ENCODE data around the gene KLHL12. TPM values are rescaled to one million over a fixed set of nuclear protein-coding genes. Genes with fewer than 3 reads are reported as not detected.
"Not testable (repeated sequence)": the region's sequence is repeated elsewhere in the genome, so short reads cannot be mapped to it uniquely, and the experiment has no call there.

Gene KLHL12
- total RNA-seq, 2 donors from 2014 or later = 28.7 to 29.6 TPM

DNA sequence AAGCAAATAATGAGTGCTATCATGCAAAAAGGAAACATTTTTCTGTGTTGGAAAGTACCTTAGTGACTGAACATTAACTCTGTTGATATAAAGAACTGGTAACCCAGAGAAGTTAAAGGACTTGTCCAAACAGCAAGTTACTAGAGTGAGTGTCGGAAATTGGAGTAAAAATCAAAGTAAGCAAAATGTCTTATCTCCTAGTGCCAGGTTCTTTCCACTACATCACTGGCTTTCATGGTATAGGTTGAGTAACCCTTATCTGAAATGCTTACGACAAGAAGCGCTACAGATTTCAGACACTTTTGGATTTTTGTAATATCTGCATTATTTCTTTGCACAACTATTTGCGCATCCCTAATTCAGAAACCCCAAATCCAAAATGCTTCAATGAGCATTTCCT, 21.7 kb downstream of the KLHL12 start:
- H3K27me3 ChIP-seq = no peaks in the 10 kb centered on the region
- no peaks in the 10 kb centered on the region for H3K4me1 ChIP-seq
- H3K36me3 ChIP-seq = no peaks in the 10 kb centered on the region
- H3K9me3 ChIP-seq = no peaks in the 10 kb centered on the region
- no peak overlapping the region for H3K9ac ChIP-seq (ENCODE audit: low read depth in 2 of 2, low read length in 2 of 2)
- no peak overlapping the region for H3K27ac ChIP-seq
- TF ChIP-seq, protein P1, sequence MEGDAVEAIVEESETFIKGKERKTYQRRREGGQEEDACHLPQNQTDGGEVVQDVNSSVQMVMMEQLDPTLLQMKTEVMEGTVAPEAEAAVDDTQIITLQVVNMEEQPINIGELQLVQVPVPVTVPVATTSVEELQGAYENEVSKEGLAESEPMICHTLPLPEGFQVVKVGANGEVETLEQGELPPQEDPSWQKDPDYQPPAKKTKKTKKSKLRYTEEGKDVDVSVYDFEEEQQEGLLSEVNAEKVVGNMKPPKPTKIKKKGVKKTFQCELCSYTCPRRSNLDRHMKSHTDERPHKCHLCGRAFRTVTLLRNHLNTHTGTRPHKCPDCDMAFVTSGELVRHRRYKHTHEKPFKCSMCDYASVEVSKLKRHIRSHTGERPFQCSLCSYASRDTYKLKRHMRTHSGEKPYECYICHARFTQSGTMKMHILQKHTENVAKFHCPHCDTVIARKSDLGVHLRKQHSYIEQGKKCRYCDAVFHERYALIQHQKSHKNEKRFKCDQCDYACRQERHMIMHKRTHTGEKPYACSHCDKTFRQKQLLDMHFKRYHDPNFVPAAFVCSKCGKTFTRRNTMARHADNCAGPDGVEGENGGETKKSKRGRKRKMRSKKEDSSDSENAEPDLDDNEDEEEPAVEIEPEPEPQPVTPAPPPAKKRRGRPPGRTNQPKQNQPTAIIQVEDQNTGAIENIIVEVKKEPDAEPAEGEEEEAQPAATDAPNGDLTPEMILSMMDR (IDR thresholded peaks at IDR 0.05) = no peak
- DNase-seq = no peak
- H3K4me3 ChIP-seq = no peak overlapping the region
- intact Hi-C loops (cut with DNase I) = no loop called here

DNA sequence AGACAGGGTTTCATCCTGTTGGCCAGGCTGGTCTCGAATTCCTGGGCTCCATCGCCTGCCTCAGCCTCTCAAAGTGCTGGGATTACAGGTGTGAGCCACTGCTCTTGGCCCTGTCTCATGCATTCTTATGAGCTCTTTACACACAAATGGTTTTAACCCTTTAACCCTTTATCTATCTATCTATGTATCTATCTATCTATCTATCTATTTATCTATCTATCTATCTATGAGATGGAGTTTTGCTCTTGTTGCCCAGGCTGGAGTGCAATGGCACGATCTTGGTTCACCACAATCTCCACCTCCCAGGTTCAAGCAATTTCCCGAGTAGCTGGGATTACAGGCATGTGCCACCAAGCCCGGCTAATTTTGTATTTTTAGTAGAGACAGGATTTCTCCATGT, 23.2 kb downstream of the KLHL12 start:
- H3K4me1 ChIP-seq; H3K9me3 ChIP-seq; H3K4me3 ChIP-seq; H3K9ac ChIP-seq (ENCODE audit: low read depth in 2 of 2, low read length in 2 of 2); H3K27me3 ChIP-seq; DNase-seq; intact Hi-C loops (cut with DNase I); H3K27ac ChIP-seq; H3K36me3 ChIP-seq: not testable (repeated sequence)

DNA sequence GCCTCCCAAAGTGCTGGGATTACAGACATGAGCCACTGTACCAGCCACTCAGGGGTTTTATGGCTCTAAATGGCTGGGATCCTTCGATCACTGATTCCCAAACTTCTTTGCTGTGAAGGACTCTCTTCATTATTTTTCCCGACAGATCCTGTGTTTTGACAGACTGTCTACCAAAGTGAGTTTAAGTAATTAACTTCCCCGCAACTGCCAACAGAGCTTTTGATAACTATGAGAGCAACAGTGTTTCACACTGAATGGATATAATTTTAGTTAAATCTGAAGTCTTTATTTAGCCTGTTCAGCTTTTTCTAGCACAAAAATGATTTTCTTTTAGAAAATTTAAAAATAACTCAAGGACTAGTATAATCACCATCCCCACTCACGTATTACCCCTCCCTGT, 25.5 kb downstream of the KLHL12 start:
- no peaks in the 10 kb centered on the region for H3K36me3 ChIP-seq
- no peak overlapping the region for H3K27ac ChIP-seq
- no peaks in the 10 kb centered on the region for H3K27me3 ChIP-seq
- no peaks in the 10 kb centered on the region for H3K9me3 ChIP-seq
- TF ChIP-seq, protein P1 (IDR thresholded peaks at IDR 0.05) = no peak
- intact Hi-C loops (cut with DNase I) = no loop called here
- no peak for DNase-seq
- no peak overlapping the region for H3K4me3 ChIP-seq
- no peaks in the 10 kb centered on the region for H3K4me1 ChIP-seq
- no peak overlapping the region for H3K9ac ChIP-seq (ENCODE audit: low read depth in 2 of 2, low read length in 2 of 2)

DNA sequence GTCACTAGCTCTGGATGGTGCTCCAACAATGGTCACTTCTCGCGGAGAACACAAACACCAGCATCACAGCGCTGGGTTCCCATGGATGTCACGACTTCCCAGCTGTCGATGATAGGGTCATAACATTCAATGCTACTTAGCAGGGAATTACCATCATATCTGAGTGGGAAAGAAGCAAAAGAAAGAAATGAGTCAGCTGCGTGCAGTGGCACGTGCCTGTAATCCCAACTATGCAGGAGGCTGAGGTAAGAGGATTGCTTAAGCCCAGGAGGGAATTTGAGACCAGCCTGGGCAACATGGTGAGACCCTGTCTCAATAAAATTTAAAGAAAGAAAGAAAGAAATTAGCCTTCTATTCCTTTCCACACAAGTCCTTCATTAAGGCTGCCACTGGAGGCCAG, 34.5 kb downstream of the KLHL12 start:
- intact Hi-C loops (cut with DNase I) = no loop called here
- no peaks in the 10 kb centered on the region for H3K9me3 ChIP-seq
- H3K27ac ChIP-seq = no peak overlapping the region
- H3K36me3 ChIP-seq = peaks cover 6% of the 10 kb centered on the region
- TF ChIP-seq, protein P1 (IDR thresholded peaks at IDR 0.05) = no peak
- no peak for DNase-seq
- H3K9ac ChIP-seq (ENCODE audit: low read depth in 2 of 2, low read length in 2 of 2) = no peak overlapping the region
- no peaks in the 10 kb centered on the region for H3K4me1 ChIP-seq
- H3K4me3 ChIP-seq = no peak overlapping the region
- H3K27me3 ChIP-seq = no peaks in the 10 kb centered on the region

DNA sequence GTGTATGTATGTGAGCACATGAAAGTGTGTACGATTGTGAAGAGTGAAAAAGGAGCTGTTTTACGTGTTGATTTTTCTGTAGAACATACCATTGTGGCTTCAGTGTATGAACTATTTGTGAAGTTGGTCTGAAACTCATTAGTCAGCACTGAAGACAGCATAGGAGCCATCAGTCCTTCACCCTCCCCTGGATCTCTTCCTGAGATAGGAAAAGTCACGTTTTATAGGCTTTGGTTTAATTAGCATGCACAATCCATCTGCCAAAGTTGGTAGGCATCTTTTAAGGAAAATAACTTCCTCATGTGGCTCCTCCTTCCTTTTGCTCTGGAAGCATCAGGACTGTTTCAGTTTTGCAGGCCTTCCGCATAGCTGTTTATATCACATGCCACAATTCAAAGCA, 36.6 kb downstream of the KLHL12 start:
- Histone ChIP-seq H3K36me3 (peaks cover 6% of the 10 kb centered on the region), H3K9me3 (no peaks in the 10 kb centered on the region), H3K27me3 (no peaks in the 10 kb centered on the region), H3K9ac (ENCODE audit: low read depth in 2 of 2, low read length in 2 of 2) (no peak overlapping the region), H3K4me1 (no peaks in the 10 kb centered on the region), H3K4me3 (no peak overlapping the region), H3K27ac (no peak overlapping the region)
- TF ChIP-seq, protein P1 (IDR thresholded peaks at IDR 0.05) = no peak
- intact Hi-C loops (cut with DNase I) = no loop called here
- DNase-seq = no peak

DNA sequence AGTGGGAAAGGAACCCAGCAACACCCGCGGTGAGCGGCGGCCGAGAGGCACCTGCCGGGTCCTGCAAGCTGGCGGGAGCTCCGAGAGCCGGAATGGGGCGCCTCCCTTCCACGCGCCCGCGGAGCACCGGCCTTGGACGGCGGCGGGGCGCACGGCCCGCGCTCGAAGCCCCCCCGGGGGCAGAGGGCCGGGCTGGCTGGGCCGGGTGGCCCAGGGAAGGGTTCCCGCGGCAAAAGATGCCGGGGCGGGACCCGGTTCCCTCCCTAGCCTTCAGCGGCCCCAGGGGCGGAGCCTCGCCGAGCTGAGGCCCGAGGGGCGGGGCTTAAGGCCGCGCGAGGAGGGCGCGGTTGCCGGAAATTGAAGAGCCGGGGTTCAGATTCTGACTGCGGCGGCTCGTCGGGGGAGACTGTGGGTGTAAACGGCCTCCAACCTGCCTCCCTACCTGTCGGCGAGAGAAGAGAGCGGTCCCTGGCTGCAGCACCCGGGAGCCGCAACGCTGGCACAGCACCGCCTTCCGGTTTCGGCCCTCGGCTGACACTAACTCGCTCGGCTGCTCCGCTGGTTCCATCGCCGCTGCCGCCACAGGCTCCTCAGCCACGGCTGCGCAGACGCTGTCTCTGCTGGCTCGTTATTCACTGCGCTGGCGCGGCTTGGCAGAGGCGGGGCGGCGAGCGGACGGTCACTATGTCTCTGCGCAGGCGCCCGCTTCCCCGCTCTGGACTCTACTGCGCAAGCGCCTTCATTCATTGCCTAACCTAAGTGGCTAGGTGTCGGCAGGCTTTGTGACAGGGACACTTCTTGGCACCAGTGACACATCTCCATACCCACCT, 38.3 kb downstream of the KLHL12 start, which contains the start of gene RABIF:
Gene RABIF (minus strand): TSS at position 619 of the 830 bp plus-strand sequence. CDS start 51 bp downstream, at position 568.
- Histone ChIP-seq H3K36me3 (no peaks in the 10 kb centered on the region), H3K27me3 (no peaks in the 10 kb centered on the region), H3K4me3 (peak within 1 kb of the TSS; percentile 85), H3K4me1 (no peaks in the 10 kb centered on the region), H3K27ac (peak within 1 kb of the TSS; percentile 99), H3K9ac (ENCODE audit: low read depth in 2 of 2, low read length in 2 of 2) (peak within 1 kb of the TSS; percentile 58 to 84), H3K9me3 (no peaks in the 10 kb centered on the region)
- DNase-seq = peak; percentile 97
- intact Hi-C loops (cut with DNase I) = no loop called here
- TF ChIP-seq, protein P1 (IDR thresholded peaks at IDR 0.05) = no peak
